Sigmoid colon (tissue), 7 donors: ENCODE measurements around the gene USP22. TPM values are rescaled to one million over a fixed set of nuclear protein-coding genes. Genes with fewer than 3 reads are reported as not detected.
A peak's percentile ranks its signal among the peaks of the same experiment; 100 is the strongest.

ENCODE experiments used
- DNase-seq: peaks from one replicate; pipeline ENCODE4 v3.0.0-alpha.2; 2019
- H3K27ac ChIP-seq, 4 donors: fragments of 200-600 bp; sonication (generic); one replicate each; pipeline ENCODE4 v1.5.1; 2016 to 2019; ENCODE audit warnings: mild to moderate bottlenecking in 1 of 4
- H3K27me3 ChIP-seq, 3 donors: fragments of 200-600 bp; sonication (generic); one replicate each; pipeline ENCODE4 v1.5.1; 2019; ENCODE audit warnings: mild to moderate bottlenecking in 1 of 3
- H3K36me3 ChIP-seq, 4 donors: fragments of 200-600 bp; sonication (generic); one replicate each; pipeline ENCODE4 v1.5.1; 2016 to 2019
- H3K4me1 ChIP-seq, 4 donors: fragments of 200-600 bp; sonication (generic); one replicate each; pipeline ENCODE4 v1.5.1; 2017 to 2019
- H3K4me3 ChIP-seq, 4 donors: fragments of 200-600 bp; sonication (generic); one replicate each; pipeline ENCODE4 v1.5.1; 2017 to 2019; ENCODE audit warnings: mild to moderate bottlenecking in 2 of 4, moderate library complexity in 1 of 4
- H3K9me3 ChIP-seq, 4 donors: fragments of 200-600 bp in 3 of 4; sonication (generic) in 3 of 4; one replicate each; pipeline versions ENCODE4 v1.5.1 to v1.6.1; 2013 to 2019
- CTCF ChIP-seq, 4 experiments: fragments of 450-650 bp in 3 of 4; fragments of 200-600 bp in 1 of 4; IDR thresholded peaks; one replicate each; pipeline ENCODE4 v1.5.1; 2016 to 2019; ENCODE audit warnings: antibody characterized with exemption in 4 of 4, mild to moderate bottlenecking in 3 of 4, moderate library complexity in 2 of 4
- EP300 ChIP-seq, 4 donors: sonication (generic); formaldehyde crosslinking; IDR thresholded peaks; one replicate each; pipeline ENCODE4 v1.6.1; 2017; ENCODE audit warnings: antibody characterized with exemption in 4 of 4
- POLR2A ChIP-seq, 2 donors: fragments of 450-650 bp; IDR thresholded peaks; one replicate each; pipeline ENCODE4 v1.6.1; 2016; ENCODE audit warnings: antibody characterized with exemption in 2 of 2, mild to moderate bottlenecking in 2 of 2, moderate library complexity in 2 of 2
- POLR2AphosphoS5 ChIP-seq, 4 donors: sonication (generic); formaldehyde crosslinking; IDR thresholded peaks; one replicate each; pipeline ENCODE4 v1.6.1; 2017; ENCODE audit warnings: antibody characterized with exemption in 4 of 4
- WGBS, 2 donors: extraction: QIAGEN DNeasy Blood & Tissue Kit; methylation state at CpG; one replicate each; pipeline ENCODE4 v1.1.7; 2013; 5-methylcytosine and 5-hydroxymethylcytosine counted together
- intact Hi-C: fragments of 100-400 bp; cut with DNase I; formaldehyde crosslinking; loops from one replicate; pipeline ENCODE4 v1.15.1; 2023
- polyA plus RNA-seq, 3 donors: library from polyadenylated mRNA; stranded (reverse); fragments of 200-250 nt; gene quantifications; one replicate each; pipeline ENCODE4 v1.2.3, GENCODE V29; 2013
- total RNA-seq, 4 donors: library from RNA; depleted of rRNA; stranded (reverse); fragments of >200 nt; gene quantifications; one replicate each; pipeline ENCODE4 v1.1.0, GENCODE V29; 2016
- donor health status: healthy with polysubstance abuse.
- donor health status: Bipolar disorder and iron deficiency.
- donor health status: healthy.

The USP22 gene
- total and polyA plus RNA-seq, 7 donors = 25.2 to 84.2 (median 71.2) TPM

- Histone ChIP-seq H3K4me3 (no peak overlapping the region), H3K4me1 (peaks cover 0 to 53% (median 35%) of the 10 kb centered on the region in 4 donors), H3K9me3 (no peaks in the 10 kb centered on the region), H3K36me3 (peaks cover 65 to 84% (median 73%) of the 10 kb centered on the region in 4 donors), H3K27ac (peak overlapping the region in 2 of 4 donors; percentile 6 to 28), H3K27me3 (no peaks in the 10 kb centered on the region)
- TF ChIP-seq POLR2A (IDR thresholded peaks at IDR 0.05) = no peak
- no peak for TF ChIP-seq CTCF (IDR thresholded peaks at IDR 0.05)
- no peak for TF ChIP-seq POLR2AphosphoS5 (IDR thresholded peaks at IDR 0.05)
- no peak for TF ChIP-seq EP300 (IDR thresholded peaks at IDR 0.05)
- DNase-seq = no peak
- intact Hi-C loops = loop anchor here (5.0 kb wide), 1 partner anchor 33 kb away; no protein-coding TSS in a partner anchor
- 83 to 89% methylated on average over 26 of the region's 26 CpGs for WGBS, 2 donors
These were observed 38.5 kb downstream of the USP22 start for GRCh38 chr17:21004016-21004930.

GRCh38 chr17:21003007-21003621 lies 39.7 kb downstream of the USP22 start:
- intact Hi-C loops = loop anchor here (5.0 kb wide), 1 partner anchor 34 kb away; no protein-coding TSS in a partner anchor
- Histone ChIP-seq H3K27me3 (no peaks in the 10 kb centered on the region), H3K4me3 (no peak overlapping the region), H3K4me1 (peaks cover 0 to 61% (median 47%) of the 10 kb centered on the region in 4 donors), H3K27ac (peak overlapping the region in 2 of 4 donors; percentile 26 to 65), H3K9me3 (no peaks in the 10 kb centered on the region), H3K36me3 (peaks cover 55 to 72% (median 61%) of the 10 kb centered on the region in 4 donors)
- no peak for DNase-seq
- 76 to 89% methylated on average over 11 of the region's 11 CpGs for WGBS, 2 donors
- TF ChIP-seq POLR2AphosphoS5 (IDR thresholded peaks at IDR 0.05) = no peak
- TF ChIP-seq POLR2A (IDR thresholded peaks at IDR 0.05) = no peak
- no peak for TF ChIP-seq CTCF (IDR thresholded peaks at IDR 0.05)
- TF ChIP-seq EP300 (IDR thresholded peaks at IDR 0.05) = no peak

GRCh38 chr17:21002309-21003006 lies 40.4 kb downstream of the USP22 start:
- peak in 1 of 4 donors; percentile 7 for TF ChIP-seq POLR2AphosphoS5 (IDR thresholded peaks at IDR 0.05)
- no peak for TF ChIP-seq EP300 (IDR thresholded peaks at IDR 0.05)
- TF ChIP-seq POLR2A (IDR thresholded peaks at IDR 0.05) = no peak
- intact Hi-C loops = loop anchor here (5.0 kb wide), 1 partner anchor 35 kb away; no protein-coding TSS in a partner anchor
- Histone ChIP-seq H3K4me3 (no peak overlapping the region), H3K9me3 (no peaks in the 10 kb centered on the region), H3K27me3 (no peaks in the 10 kb centered on the region), H3K4me1 (peaks cover 0 to 60% (median 51%) of the 10 kb centered on the region in 4 donors), H3K36me3 (peaks cover 48 to 66% (median 54%) of the 10 kb centered on the region in 4 donors), H3K27ac (peak overlapping the region in 2 of 4 donors; percentile 65 to 71)
- DNase-seq = no peak
- WGBS, 2 donors = 88 to 93% methylated on average over 26 of the region's 26 CpGs

GRCh38 chr17:21001813-21002221 lies 41.0 kb downstream of the USP22 start:
- TF ChIP-seq POLR2AphosphoS5 (IDR thresholded peaks at IDR 0.05) = peak in 2 of 4 donors; percentile 58 to 74
- no peak for TF ChIP-seq EP300 (IDR thresholded peaks at IDR 0.05)
- no peak for DNase-seq
- Histone ChIP-seq H3K27me3 (no peaks in the 10 kb centered on the region), H3K4me3 (peak overlapping the region in 1 of 4 donors; percentile 3), H3K4me1 (peaks cover 0 to 63% (median 54%) of the 10 kb centered on the region in 4 donors), H3K36me3 (peaks cover 42 to 60% (median 48%) of the 10 kb centered on the region in 4 donors), H3K9me3 (no peaks in the 10 kb centered on the region), H3K27ac (peak overlapping the region; percentile 16 to 71 (median 56))
- WGBS, 2 donors = 36 to 68% methylated on average over 12 of the region's 12 CpGs
- intact Hi-C loops = loop anchor here (5.0 kb wide), 1 partner anchor 35 kb away; no protein-coding TSS in a partner anchor

GRCh38 chr17:21001111-21001812 lies 41.5 kb downstream of the USP22 start:
- WGBS, 2 donors = 73 to 74% methylated on average over 7 of the region's 7 CpGs
- TF ChIP-seq EP300 (IDR thresholded peaks at IDR 0.05) = no peak
- TF ChIP-seq POLR2A (IDR thresholded peaks at IDR 0.05) = no peak
- no peak for TF ChIP-seq CTCF (IDR thresholded peaks at IDR 0.05)
- no peak for TF ChIP-seq POLR2AphosphoS5 (IDR thresholded peaks at IDR 0.05)
- Histone ChIP-seq H3K4me1 (peaks cover 0 to 66% (median 55%) of the 10 kb centered on the region in 4 donors), H3K9me3 (no peaks in the 10 kb centered on the region), H3K27me3 (no peaks in the 10 kb centered on the region), H3K4me3 (no peak overlapping the region), H3K36me3 (peaks cover 37 to 54% (median 42%) of the 10 kb centered on the region in 4 donors), H3K27ac (peak overlapping the region; percentile 15 to 71 (median 56))
- intact Hi-C loops = loop anchor here (5.0 kb wide), 1 partner anchor 36 kb away; no protein-coding TSS in a partner anchor
- no peak for DNase-seq
